ENCODE measurements around the gene CD28.

The CD28 gene

GRCh38 chr2:203705178-203705577 lies 1.3 kb upstream of the CD28 start:
- H3K27me3 ChIP-seq (ENCODE audit: low read length), result no peaks in the 10 kb centered on the region; the same call in 1 of the 2 replicates
- no peak overlapping the region for H3K27ac ChIP-seq (ENCODE audit: low read depth, low read length)
- no peak overlapping the region for H3K4me2 ChIP-seq (ENCODE audit: low read depth, low read length, poor library complexity, severe bottlenecking)
- no peak overlapping the region for H2AFZ ChIP-seq (ENCODE audit: low read depth, low read length, severe bottlenecking)
- H3F3A ChIP-seq (ENCODE audit: insufficient read depth), result peaks cover 6% of the 10 kb centered on the region
- no peaks in the 10 kb centered on the region for H4K20me1 ChIP-seq (ENCODE audit: low read depth, low read length)
- H3K79me2 ChIP-seq (ENCODE audit: insufficient read depth, low read length), result no peaks in the 10 kb centered on the region
- no peaks in the 10 kb centered on the region for H3K9me3 ChIP-seq (ENCODE audit: insufficient read depth, low read length)
- no peaks in the 10 kb centered on the region for H3K9me2 ChIP-seq (replicated peaks; ENCODE audit: insufficient read depth, low read length)
- no peak overlapping the region for H3K4me3 ChIP-seq (ENCODE audit: insufficient read depth, low read length, poor library complexity, severe bottlenecking)
- TF ChIP-seq EZH2phosphoT487 (conservative IDR thresholded peaks at IDR 0.05; ENCODE audit: low read length) (no peak), CTCF (IDR thresholded peaks at IDR 0.05; ENCODE audit: insufficient read depth, low read length, poor library complexity, severe bottlenecking) (no peak)
- H3K9ac ChIP-seq (ENCODE audit: low read length), result no peak overlapping the region
- H3K36me3 ChIP-seq (ENCODE audit: low read length), result no peaks in the 10 kb centered on the region

- TF ChIP-seq CTCF (IDR thresholded peaks at IDR 0.05; ENCODE audit: insufficient read depth, low read length, poor library complexity, severe bottlenecking) (no peak), EZH2phosphoT487 (conservative IDR thresholded peaks at IDR 0.05; ENCODE audit: low read length) (no peak)
- no peaks in the 10 kb centered on the region; the same call in 1 of the 2 replicates for H3K27me3 ChIP-seq (ENCODE audit: low read length)
- H3K4me3 ChIP-seq (ENCODE audit: insufficient read depth, low read length, poor library complexity, severe bottlenecking), result peak overlapping the region; percentile 30
- H2AFZ ChIP-seq (ENCODE audit: low read depth, low read length, severe bottlenecking), result no peak overlapping the region
- no peaks in the 10 kb centered on the region for H3K36me3 ChIP-seq (ENCODE audit: low read length)
- H3K27ac ChIP-seq (ENCODE audit: low read depth, low read length), result no peak overlapping the region
- no peaks in the 10 kb centered on the region for H3K9me3 ChIP-seq (ENCODE audit: insufficient read depth, low read length)
- peak overlapping the region; percentile 24; the same call in 1 of the 2 replicates for H3K9ac ChIP-seq (ENCODE audit: low read length)
- no peaks in the 10 kb centered on the region for H4K20me1 ChIP-seq (ENCODE audit: low read depth, low read length)
- peak overlapping the region; percentile 59 for H3K4me2 ChIP-seq (ENCODE audit: low read depth, low read length, poor library complexity, severe bottlenecking)
- H3F3A ChIP-seq (ENCODE audit: insufficient read depth), result peaks cover 6% of the 10 kb centered on the region
- no peaks in the 10 kb centered on the region for H3K79me2 ChIP-seq (ENCODE audit: insufficient read depth, low read length)
- H3K9me2 ChIP-seq (replicated peaks; ENCODE audit: insufficient read depth, low read length), result no peaks in the 10 kb centered on the region
Observed at GRCh38 chr2:203707530-203707929, 1.1 kb downstream of the CD28 start.

- Histone ChIP-seq H3K36me3 (ENCODE audit: low read length) (no peaks in the 10 kb centered on the region), H3K27me3 (ENCODE audit: low read length) (no peaks in the 10 kb centered on the region; the same call in 1 of the 2 replicates), H3K4me3 (ENCODE audit: insufficient read depth, low read length, poor library complexity, severe bottlenecking) (no peak overlapping the region), H3K4me2 (ENCODE audit: low read depth, low read length, poor library complexity, severe bottlenecking) (no peak overlapping the region), H4K20me1 (ENCODE audit: low read depth, low read length) (no peaks in the 10 kb centered on the region), H3K9me3 (ENCODE audit: insufficient read depth, low read length) (no peaks in the 10 kb centered on the region), H3F3A (ENCODE audit: insufficient read depth) (peaks cover 6% of the 10 kb centered on the region), H2AFZ (ENCODE audit: low read depth, low read length, severe bottlenecking) (no peak overlapping the region), H3K79me2 (ENCODE audit: insufficient read depth, low read length) (no peaks in the 10 kb centered on the region), H3K9me2 (replicated peaks; ENCODE audit: insufficient read depth, low read length) (no peaks in the 10 kb centered on the region), H3K27ac (ENCODE audit: low read depth, low read length) (no peak overlapping the region), H3K9ac (ENCODE audit: low read length) (no peak overlapping the region)
- no peak for TF ChIP-seq CTCF (IDR thresholded peaks at IDR 0.05; ENCODE audit: insufficient read depth, low read length, poor library complexity, severe bottlenecking)
- no peak for TF ChIP-seq EZH2phosphoT487 (conservative IDR thresholded peaks at IDR 0.05; ENCODE audit: low read length)
Observed at GRCh38 chr2:203708846-203709396, 2.5 kb downstream of the CD28 start.

Measured in SU-DHL-6 (cell line).